GM19035 (cell line): ENCODE data around the gene OAS3.
A peak's percentile ranks its signal among the peaks of the same experiment; 100 is the strongest.
"Not testable (repeated sequence)": the region's sequence is repeated elsewhere in the genome, so short reads cannot be mapped to it uniquely, and the experiment has no call there.

ENCODE experiments used
- ATAC-seq: cut with Tn5 transposase; IDR thresholded peaks from one replicate; pipeline ENCODE4 v1.9.1; 2021; ENCODE audit not compliant: unreplicated experiment

OAS3 gene

DNA sequence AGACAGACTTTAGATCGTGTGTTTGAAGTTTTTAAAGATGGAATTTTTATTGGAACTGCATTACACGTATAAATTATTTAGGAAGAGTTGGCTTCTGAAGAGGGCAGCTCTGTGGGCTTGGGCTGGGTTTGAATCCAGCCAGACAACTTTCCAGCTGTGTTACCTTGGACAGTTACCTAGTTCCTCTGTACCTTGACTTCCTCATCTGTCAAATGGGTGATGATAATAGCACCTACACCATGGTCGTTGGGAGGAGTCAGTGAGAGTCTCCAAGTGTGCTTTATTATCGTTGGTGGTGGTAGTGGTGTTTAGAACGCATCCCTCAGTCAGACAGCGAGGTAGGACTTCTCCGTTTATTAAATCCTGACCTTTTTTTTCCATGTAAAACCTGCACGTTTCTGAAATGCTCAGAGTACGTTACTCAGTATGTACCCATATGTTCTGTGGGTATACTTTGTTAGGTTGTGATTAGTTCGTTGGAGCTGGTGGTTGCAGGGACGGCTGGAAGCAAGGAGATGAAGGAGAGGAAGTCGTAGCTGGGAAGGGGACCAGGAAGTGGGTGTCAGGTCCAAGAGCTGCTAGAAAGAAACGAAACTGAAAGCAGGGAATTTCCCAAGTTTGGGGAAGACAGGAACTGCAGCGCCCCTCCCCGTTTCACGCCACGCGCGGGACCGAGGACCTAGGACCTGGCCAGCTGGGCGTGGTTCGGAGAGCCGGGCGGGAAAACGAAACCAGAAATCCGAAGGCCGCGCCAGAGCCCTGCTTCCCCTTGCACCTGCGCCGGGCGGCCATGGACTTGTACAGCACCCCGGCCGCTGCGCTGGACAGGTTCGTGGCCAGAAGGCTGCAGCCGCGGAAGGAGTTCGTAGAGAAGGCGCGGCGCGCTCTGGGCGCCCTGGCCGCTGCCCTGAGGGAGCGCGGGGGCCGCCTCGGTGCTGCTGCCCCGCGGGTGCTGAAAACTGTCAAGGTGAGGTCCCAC is at the start of gene OAS3:
OAS3 (plus strand) TSS at position 734 of the 979 bp plus-strand sequence; CDS start at position 791, 57 bp downstream.
- no peak for ATAC-seq

DNA sequence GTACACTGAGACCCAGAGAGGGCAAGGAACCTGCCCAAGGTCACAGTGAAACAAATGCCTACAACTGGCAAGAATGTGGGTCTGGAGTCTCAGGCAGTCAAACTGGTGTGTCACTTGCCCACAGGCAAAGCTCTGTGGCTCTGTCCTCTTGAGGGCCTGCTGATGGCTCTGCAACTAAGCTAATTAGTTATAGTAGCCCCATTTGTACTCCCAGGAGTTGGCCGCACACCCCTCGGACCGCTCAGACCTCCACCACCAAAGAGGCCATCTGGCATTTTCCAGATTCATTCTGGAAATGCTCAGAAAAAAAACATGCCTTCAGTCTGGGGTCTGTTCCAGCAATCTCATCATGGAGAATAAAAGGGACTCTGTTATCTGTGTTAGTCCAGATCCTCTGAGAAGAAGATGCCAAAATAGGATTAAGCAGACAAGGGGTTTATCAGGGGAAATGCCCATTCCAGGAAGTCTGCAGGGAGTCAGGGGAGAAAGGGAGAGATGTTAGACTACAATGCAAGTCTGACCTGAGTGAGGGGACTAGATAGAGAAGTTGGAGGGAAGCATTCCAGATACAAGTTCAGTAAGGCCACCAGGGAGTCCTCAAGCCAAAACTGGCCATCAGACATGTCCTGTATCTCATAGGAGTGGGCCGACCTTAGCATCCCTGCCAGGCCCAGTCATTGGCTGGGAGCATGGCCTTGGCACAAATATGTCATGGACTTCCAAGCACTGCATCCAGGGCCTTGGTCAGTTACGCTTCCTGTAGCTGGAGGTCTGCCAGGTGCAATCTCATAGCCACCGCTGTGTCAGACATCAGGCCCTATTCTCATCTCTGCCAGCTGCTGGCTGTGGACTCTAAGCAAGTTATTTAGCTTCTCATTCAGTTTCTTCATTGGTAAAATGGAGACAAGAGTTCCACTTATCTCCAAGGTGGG is 46.9 kb upstream of the OAS3 start:
- ATAC-seq: no peak

- no peak for ATAC-seq
These were observed 45.4 kb upstream of the OAS3 start for GRCh38 chr12:112892856-112893255.

DNA sequence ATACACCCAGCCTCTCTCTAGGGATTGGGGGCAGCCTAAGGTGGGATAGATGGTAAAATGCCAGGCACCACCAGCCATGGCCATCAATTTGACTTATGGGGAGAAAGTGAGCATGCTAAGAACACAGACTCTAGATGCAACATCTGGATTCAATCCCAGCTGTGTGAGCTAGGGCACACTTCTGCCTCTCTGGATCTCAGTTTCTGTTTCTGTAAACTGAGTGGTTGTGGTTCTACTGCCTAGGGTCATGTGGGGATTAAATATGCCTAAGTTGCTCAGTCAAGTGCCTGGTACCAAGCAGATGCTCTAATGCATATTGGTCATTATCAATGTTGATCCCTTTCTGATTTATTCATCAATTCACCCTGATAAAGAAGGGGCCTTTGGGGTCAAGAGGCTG is 44.1 kb upstream of the OAS3 start:
- ATAC-seq: no peak

DNA sequence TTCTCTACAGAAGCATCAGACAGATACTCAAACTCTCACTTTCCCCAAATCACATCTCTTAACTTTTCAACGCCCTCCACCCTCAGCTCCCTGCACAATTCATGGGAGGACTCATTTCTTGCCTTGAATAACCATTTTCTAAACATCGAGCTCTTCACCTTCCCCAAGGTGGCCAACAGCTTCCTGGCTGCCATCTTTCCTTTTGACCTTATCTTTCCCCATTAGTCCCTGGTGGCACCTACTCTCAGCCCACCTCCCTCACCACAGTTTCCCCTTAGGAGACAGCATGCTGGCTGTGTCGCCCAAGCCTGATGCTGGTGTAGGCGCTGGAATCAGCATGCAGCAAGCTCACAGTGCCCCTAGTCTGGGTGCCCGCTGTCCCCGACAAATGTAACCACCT is 39.9 kb upstream of the OAS3 start:
- ATAC-seq: no peak

DNA sequence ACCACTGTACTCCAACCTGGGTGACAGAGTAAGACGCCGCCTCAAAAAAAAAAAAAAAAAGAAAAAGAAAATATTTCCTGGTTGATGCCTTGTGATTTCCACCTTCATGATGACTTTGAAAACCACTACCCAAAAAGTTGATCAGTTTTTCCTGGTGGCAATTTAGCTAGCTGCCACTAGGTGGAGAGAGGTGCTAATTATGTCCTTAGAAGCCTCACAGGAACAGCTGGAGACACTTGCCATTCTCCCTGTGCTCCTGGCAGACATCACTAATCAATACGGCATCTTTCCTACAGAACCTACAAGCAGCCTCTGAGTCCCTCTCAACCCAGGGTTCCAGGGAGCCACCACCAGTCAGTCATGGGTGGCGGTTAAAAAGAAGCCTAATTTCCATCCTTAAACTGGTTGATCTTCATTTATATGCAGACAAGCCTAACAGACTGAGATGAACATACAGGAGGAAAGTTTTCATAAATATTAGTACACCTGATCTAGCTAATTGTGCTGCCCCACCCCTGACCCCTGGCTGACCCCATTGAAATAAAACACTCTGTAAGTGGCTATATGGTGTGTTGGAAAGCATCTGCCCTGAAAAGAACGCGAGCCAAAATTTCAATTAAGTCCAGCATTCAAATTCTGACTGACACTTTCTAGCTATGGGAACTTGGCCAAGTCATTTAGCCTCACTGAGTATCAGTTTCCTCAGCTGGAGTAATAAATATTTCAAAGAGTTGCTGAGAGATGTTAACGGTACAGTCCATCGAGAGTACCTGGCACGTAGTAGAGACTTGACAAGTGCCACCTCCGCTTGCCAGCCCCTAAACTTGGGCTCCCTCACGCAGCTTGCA is 37.8 kb upstream of the OAS3 start:
- ATAC-seq: no peak

- ATAC-seq: no peak
These were observed 37.0 kb upstream of the OAS3 start for GRCh38 chr12:112901271-112901670.

DNA sequence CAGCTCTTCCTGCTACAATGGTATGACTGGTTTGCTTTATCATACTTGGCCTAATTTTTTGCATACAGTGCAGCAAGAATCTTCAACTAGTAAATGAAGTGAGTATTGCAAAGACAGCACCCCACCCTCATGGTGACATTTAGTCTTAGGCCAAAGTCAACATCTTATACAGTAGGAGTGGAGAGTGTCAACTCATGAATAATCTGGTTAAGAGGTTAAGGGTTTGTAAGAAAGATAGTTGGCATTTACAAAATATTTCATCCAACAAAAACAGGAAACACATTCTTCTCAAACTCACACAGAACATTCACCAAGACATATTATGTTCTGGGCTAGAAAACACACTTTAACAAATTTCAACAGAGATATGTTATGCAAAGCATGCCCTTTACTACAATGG is 33.7 kb upstream of the OAS3 start:
- ATAC-seq: no peak

DNA sequence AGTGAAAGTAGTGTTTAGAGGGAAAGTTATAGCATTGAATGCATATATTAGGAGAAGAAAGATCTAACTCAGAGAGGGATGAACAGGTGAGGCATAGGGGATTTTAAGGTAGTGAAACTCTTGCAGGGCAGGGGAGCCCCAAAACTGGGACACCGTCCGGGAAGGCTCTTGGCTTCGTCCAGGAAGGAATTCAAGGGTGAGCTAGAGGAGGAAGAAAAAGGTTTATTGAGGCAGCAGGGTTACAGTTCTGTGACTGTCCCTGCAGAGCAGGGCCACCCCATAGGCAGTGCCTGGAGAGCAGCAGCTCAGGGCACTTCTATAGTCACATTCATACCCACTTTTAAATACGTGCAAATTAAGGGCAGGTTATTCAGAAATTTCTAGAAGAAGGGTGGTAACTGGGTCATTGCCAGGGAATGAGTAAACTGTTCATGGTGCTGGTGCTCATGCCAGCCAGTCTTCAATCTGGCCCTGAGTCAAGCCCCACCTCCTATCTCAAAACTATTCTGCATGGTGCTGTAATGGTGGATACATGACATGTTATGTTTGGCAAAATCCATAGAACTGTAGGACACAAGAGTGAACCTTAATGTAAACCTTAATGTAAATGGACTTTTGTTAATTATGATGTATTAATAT is 32.7 kb upstream of the OAS3 start:
- ATAC-seq: no peak

DNA sequence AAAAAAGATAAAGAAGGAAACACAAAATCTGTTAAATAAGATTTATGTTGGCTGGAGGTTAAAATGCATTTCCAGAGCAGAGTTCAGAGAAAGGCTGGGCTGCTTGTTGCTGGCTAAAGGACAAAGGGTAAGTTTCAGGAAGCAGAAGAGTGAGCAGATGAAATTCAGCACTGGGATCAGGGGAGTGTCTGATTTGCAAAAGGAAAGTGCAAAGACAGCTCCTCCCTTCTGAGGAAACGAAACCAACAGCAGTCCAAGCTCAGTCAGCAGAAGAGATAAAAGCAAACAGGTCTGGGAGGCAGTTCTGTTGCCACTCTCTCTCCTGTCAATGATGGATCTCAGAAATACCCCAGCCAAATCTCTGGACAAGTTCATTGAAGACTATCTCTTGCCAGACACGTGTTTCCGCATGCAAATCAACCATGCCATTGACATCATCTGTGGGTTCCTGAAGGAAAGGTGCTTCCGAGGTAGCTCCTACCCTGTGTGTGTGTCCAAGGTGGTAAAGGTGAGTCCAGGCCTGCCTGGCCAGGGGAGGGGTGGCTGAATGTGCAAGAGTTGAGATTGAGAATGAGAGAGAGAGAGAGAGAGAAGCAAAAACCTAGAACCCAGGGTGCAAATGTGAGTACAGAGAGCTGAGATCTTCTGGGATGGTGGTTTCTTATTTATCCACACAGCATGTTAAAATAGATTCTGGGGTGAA is 31.4 kb upstream of the OAS3 start, which contains the start of gene OAS1:
OAS1 (plus strand) TSS at position 251 of the 703 bp plus-strand sequence; CDS start at position 329, 78 bp downstream.
- peak; percentile 69 for ATAC-seq

GRCh38 chr12:112907415-112908157 is 30.7 kb upstream of the OAS3 start:
- ATAC-seq: peak; percentile 66

- no peak for ATAC-seq
These were observed 29.7 kb upstream of the OAS3 start for GRCh38 chr12:112908548-112908947.

GRCh38 chr12:112909693-112910092 is 28.6 kb upstream of the OAS3 start:
- no peak for ATAC-seq

GRCh38 chr12:112913038-112913688 is 25.1 kb upstream of the OAS3 start:
- no peak for ATAC-seq

- not testable (repeated sequence) for ATAC-seq
These were observed 24.4 kb upstream of the OAS3 start for GRCh38 chr12:112913888-112914287.

GRCh38 chr12:112916270-112916669 is 22.0 kb upstream of the OAS3 start:
- ATAC-seq: no peak

- ATAC-seq: no peak
These were observed 19.2 kb upstream of the OAS3 start for GRCh38 chr12:112919121-112919520.

GRCh38 chr12:112924986-112925385 is 13.3 kb upstream of the OAS3 start:
- no peak for ATAC-seq
